ENCODE measurements around the gene GMCL1. TPM values are rescaled to one million over a fixed set of nuclear protein-coding genes. Genes with fewer than 3 reads are reported as not detected.
A peak's percentile ranks its signal among the peaks of the same experiment; 100 is the strongest.

Gene GMCL1
- total and polyA plus RNA-seq, 2 of the 13 experiments (the other 11 are each of a cell fraction or from before 2014, with no cell fraction given), result 18.7 to 24.0 TPM

DNA sequence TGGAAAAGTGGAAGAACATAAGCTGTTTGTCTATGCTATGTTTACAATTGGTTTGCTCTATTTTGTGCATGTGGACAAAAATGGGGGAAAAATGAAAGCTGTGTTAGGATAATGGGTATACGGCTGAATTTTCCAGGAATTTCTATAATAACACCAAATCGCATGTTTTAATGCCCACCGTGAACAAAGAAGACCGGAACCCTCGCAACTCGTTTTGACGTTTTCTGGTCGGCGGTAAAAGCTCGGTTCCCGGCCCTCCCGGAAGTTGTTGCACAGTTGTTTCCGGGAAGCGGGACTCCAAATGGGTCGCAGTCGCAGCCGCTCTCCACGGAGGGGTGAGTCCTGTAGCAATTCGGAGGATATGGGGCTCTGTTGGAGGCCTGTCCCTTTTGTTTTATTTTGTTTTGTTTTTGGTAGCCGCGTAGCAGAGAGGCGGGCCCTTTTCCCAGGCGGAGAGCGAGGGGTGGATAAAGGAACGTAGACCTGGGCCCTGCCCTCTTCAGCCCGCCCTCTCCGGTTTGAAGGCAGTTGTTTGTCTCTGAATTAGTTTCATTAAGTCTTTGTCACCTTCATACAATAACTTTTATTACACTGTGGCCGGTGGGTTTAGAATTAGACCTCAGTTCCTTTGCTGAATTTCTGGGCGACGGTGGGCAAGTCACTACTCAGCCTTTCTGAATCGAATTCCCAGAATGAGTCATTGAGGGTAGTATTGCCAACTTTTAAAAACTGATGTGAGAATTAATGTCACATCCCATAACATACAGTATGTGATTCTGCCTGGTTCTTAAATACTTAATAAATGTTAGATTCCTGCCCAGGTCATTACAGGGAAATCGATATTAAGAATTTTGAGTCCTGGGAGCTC, 64.5 kb downstream of the GMCL1 start, which contains the start of gene SNRNP27 (continued):
- TF ChIP-seq, protein P1, sequence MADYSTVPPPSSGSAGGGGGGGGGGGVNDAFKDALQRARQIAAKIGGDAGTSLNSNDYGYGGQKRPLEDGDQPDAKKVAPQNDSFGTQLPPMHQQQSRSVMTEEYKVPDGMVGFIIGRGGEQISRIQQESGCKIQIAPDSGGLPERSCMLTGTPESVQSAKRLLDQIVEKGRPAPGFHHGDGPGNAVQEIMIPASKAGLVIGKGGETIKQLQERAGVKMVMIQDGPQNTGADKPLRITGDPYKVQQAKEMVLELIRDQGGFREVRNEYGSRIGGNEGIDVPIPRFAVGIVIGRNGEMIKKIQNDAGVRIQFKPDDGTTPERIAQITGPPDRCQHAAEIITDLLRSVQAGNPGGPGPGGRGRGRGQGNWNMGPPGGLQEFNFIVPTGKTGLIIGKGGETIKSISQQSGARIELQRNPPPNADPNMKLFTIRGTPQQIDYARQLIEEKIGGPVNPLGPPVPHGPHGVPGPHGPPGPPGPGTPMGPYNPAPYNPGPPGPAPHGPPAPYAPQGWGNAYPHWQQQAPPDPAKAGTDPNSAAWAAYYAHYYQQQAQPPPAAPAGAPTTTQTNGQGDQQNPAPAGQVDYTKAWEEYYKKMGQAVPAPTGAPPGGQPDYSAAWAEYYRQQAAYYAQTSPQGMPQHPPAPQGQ (CRISPR knock-in tag; IDR thresholded peaks at IDR 0.05; ENCODE audit: borderline replicate concordance), result no peak
- TF ChIP-seq ZSCAN29 (CRISPR knock-in tag; conservative IDR thresholded peaks at IDR 0.05), result peak; percentile 53; the same call in 1 of the 2 replicates
- TF ChIP-seq RBM22 (optimal IDR thresholded peaks at IDR 0.05; ENCODE audit: low read length), result peak; percentile 56
- peak; percentile 80 for TF ChIP-seq SIX1 (CRISPR knock-in tag; IDR thresholded peaks at IDR 0.05; ENCODE audit: borderline replicate concordance)
- TF ChIP-seq ZBTB1 (CRISPR knock-in tag; IDR thresholded peaks at IDR 0.05; ENCODE audit: borderline replicate concordance), result no peak; the same call in 1 of the 2 replicates
- TF ChIP-seq NCOA5 (CRISPR knock-in tag; IDR thresholded peaks at IDR 0.05), result no peak
- TF ChIP-seq MED1 (CRISPR knock-in tag; IDR thresholded peaks at IDR 0.05), result peak; percentile 85
- no peak for TF ChIP-seq LCORL (IDR thresholded peaks at IDR 0.05)
- 0 out of 2 replicates have a peak, but pooled peaks have one; percentile 46 for TF ChIP-seq LCORL (CRISPR knock-in tag; IDR thresholded peaks at IDR 0.05)
- TF ChIP-seq, protein P2, sequence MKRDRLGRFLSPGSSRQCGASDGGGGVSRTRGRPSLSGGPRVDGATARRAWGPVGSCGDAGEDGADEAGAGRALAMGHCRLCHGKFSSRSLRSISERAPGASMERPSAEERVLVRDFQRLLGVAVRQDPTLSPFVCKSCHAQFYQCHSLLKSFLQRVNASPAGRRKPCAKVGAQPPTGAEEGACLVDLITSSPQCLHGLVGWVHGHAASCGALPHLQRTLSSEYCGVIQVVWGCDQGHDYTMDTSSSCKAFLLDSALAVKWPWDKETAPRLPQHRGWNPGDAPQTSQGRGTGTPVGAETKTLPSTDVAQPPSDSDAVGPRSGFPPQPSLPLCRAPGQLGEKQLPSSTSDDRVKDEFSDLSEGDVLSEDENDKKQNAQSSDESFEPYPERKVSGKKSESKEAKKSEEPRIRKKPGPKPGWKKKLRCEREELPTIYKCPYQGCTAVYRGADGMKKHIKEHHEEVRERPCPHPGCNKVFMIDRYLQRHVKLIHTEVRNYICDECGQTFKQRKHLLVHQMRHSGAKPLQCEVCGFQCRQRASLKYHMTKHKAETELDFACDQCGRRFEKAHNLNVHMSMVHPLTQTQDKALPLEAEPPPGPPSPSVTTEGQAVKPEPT (CRISPR knock-in tag; IDR thresholded peaks at IDR 0.05; ENCODE audit: low read depth), result no peak
- peak; percentile 79; the same call in 1 of the 2 replicates for TF ChIP-seq ZKSCAN8 (CRISPR knock-in tag; IDR thresholded peaks at IDR 0.05; ENCODE audit: borderline replicate concordance)
- peak; percentile 76; the same call in 1 of the 2 replicates for TF ChIP-seq ZFP41 (CRISPR knock-in tag; IDR thresholded peaks at IDR 0.05; ENCODE audit: borderline replicate concordance)
- 0 out of 2 replicates have a peak, but pooled peaks have one; percentile 65 for TF ChIP-seq NCOA1 (CRISPR knock-in tag; IDR thresholded peaks at IDR 0.05)
- TF ChIP-seq ZHX1 (CRISPR knock-in tag; IDR thresholded peaks at IDR 0.05; ENCODE audit: low read depth), result peak; percentile 79
- TF ChIP-seq NFE2L2 (IDR thresholded peaks at IDR 0.05; ENCODE audit: low read length), result no peak
- TF ChIP-seq, protein P3, sequence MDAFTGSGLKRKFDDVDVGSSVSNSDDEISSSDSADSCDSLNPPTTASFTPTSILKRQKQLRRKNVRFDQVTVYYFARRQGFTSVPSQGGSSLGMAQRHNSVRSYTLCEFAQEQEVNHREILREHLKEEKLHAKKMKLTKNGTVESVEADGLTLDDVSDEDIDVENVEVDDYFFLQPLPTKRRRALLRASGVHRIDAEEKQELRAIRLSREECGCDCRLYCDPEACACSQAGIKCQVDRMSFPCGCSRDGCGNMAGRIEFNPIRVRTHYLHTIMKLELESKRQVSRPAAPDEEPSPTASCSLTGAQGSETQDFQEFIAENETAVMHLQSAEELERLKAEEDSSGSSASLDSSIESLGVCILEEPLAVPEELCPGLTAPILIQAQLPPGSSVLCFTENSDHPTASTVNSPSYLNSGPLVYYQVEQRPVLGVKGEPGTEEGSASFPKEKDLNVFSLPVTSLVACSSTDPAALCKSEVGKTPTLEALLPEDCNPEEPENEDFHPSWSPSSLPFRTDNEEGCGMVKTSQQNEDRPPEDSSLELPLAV (CRISPR knock-in tag; conservative IDR thresholded peaks at IDR 0.05; ENCODE audit: low read depth), result no peak
- no peak for TF ChIP-seq SCMH1 (CRISPR knock-in tag; IDR thresholded peaks at IDR 0.05; ENCODE audit: borderline replicate concordance)
